EH (cell line): ENCODE data around the gene HEXIM1.

Experiments used
- DNase-seq: peaks from one replicate; pipeline ENCODE4 v3.0.0-alpha.2; 2015; ENCODE audit warnings: low read depth

HEXIM1 gene

GRCh38 chr17:45148183-45149036, at the start of gene HEXIM1:
Gene HEXIM1, plus strand, starts transcription at chr17:45148475. Its CDS starts 716 bp downstream, at chr17:45149191.
- peak; percentile 100 for DNase-seq

- DNase-seq, result peak; percentile 77
Measured at GRCh38 chr17:45098869-45099616, 49.2 kb upstream of the HEXIM1 start.

GRCh38 chr17:45101546-45101882, 46.8 kb upstream of the HEXIM1 start:
- DNase-seq, result no peak

- peak; percentile 54 for DNase-seq
Measured at GRCh38 chr17:45101883-45102811, 46.1 kb upstream of the HEXIM1 start.

- DNase-seq, result no peak
Measured at GRCh38 chr17:45102856-45103255, 45.4 kb upstream of the HEXIM1 start.

- no peak for DNase-seq
Measured at GRCh38 chr17:45103269-45103795, 44.9 kb upstream of the HEXIM1 start.

GRCh38 chr17:45104029-45104428, 44.2 kb upstream of the HEXIM1 start:
- no peak for DNase-seq

- no peak for DNase-seq
Measured at GRCh38 chr17:45104497-45104896, 43.8 kb upstream of the HEXIM1 start.

GRCh38 chr17:45104907-45105624, 43.2 kb upstream of the HEXIM1 start:
- DNase-seq, result no peak

GRCh38 chr17:45106096-45106495, 42.2 kb upstream of the HEXIM1 start:
- no peak for DNase-seq

GRCh38 chr17:45106582-45106981, 41.7 kb upstream of the HEXIM1 start:
- DNase-seq, result no peak

GRCh38 chr17:45107293-45108010, 40.8 kb upstream of the HEXIM1 start:
- no peak for DNase-seq

GRCh38 chr17:45108051-45108450, 40.2 kb upstream of the HEXIM1 start:
- no peak for DNase-seq

- DNase-seq, result peak; percentile 25
Measured at GRCh38 chr17:45108595-45109521, 39.4 kb upstream of the HEXIM1 start.

GRCh38 chr17:45110676-45111611, 37.3 kb upstream of the HEXIM1 start:
- DNase-seq, result peak; percentile 27

- DNase-seq, result no peak
Measured at GRCh38 chr17:45111850-45112249, 36.4 kb upstream of the HEXIM1 start.

GRCh38 chr17:45112559-45113423, 35.5 kb upstream of the HEXIM1 start:
- no peak for DNase-seq

- DNase-seq, result no peak
Measured at GRCh38 chr17:45113424-45113754, 34.9 kb upstream of the HEXIM1 start.
